Measurements from ENCODE around the gene PRKAR2B.
"Not testable (repeated sequence)": the region's sequence is repeated elsewhere in the genome, so short reads cannot be mapped to it uniquely, and the experiment has no call there.

Gene PRKAR2B

DNA sequence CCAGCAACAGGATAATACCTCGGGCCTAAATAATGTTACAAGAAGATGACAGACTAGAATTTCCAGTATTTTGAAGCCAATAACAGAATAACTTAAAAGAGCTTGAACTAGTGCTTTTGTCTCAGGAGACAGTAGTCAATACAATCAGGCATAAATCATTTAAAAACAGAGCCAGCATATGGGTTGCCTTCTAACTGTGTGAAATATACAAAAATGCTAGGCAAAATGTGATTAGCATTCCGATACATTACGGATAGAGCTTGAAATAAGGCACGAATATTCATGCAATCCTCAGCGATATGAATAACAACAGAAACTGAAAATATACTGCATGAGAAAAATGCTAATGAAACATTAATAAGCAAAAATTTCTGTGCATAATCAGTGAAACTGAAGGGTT, 18.3 kb upstream of the PRKAR2B start:
- in situ Hi-C loops (cut with MboI; ENCODE audit: low sequenced_read_pairs): no loop called here

GRCh38 chr7:107027208-107027607, 17.3 kb upstream of the PRKAR2B start:
- in situ Hi-C loops (cut with MboI; ENCODE audit: low sequenced_read_pairs): no loop called here

DNA sequence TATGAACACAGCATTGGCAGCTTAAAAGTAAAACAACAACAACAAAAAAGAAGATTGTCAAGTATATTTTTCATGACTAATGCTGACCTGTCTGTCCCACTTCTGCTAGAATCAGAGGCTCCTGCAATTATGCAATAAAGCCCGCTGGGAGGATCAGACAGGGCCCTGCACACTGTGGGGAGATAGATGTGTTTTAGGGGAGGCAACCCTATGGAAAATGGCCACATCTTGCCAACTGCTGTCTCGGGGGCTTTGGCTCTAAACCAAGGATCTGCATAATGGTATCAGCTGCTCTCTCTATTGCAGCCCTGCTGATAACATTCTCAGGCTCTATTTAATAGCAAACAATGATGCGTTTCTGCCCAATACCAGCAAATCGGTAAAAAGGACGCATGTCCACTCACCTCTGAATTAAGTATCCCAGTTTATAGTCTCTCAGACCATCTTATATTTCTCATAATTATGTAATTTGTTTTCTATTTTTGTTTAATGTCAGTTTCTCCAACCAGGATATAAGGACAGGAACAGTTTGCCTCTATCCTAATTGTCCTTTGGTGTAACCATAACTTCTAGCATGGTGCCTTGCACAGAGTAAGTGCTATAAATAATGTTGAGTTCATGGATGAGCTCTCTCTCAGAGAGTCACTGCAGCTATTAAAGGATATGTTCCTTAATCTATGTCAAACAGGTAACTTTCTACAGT, 15.3 kb upstream of the PRKAR2B start:
- in situ Hi-C loops (cut with MboI; ENCODE audit: low sequenced_read_pairs): no loop called here

DNA sequence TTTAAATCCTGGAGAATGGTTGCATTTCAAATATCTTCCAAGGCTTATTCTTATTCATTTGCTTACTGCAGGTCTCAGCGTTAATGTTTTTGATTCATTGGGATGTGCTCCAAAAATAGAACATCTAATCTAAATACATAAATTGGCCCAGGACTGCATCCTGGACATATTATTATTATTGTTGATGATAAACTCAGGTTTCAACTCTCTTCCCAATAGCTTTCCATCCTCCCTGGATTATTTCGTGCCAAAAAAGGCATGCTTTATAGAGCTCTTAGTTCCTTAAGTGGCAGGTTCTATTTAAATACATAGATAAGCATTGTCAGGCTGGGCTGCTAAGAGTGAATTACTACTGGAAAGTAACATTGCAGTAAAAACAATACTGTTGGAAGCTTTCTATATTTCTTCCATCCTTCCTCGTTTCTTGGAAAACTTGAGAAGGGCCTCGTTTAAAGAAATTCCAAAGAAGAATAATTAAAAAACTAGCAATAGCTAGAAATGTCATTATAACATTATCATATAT, 14.7 kb upstream of the PRKAR2B start:
- in situ Hi-C loops (cut with MboI; ENCODE audit: low sequenced_read_pairs): no loop called here

GRCh38 chr7:107032050-107032449, 12.5 kb upstream of the PRKAR2B start:
- in situ Hi-C loops (cut with MboI; ENCODE audit: low sequenced_read_pairs): no loop called here

DNA sequence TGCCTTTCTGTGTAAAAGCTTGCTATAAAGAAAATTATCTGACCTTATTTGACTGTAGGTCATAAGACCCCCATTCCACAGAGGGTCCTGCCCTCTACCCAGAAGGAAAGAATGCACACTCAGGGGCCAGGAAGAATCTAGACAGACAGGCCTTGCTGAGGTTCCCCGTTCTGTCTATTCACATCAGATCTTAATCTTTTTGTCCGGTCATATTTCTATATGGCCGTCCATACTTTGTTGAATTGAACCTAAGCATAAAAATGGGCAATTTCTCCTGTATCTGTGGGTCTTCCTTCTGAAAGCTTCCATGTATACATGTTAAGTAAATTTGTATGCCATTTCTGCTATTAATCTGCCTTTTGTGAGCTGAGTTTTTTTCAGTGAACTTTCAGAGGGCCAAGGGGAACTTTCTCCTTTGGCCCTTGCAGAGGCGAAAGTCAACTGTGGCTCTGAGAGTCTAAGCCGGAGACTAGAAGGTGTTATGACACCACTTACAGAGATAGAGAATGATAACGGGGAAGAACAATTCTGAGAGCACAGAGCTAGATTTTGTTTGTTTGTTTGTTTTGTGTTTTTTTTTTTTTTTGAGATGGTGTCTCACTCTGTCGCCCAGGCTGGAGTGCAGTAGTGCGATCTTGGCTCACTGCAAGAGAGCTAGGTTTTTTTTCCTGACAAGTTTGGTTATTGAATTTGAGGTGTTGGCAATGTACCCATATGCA, 11.6 kb upstream of the PRKAR2B start:
- in situ Hi-C loops (cut with MboI; ENCODE audit: low sequenced_read_pairs): no loop called here

- in situ Hi-C loops (cut with MboI; ENCODE audit: low sequenced_read_pairs): no loop called here
Observed at GRCh38 chr7:107034553-107034952, 10.0 kb upstream of the PRKAR2B start.

- in situ Hi-C loops (cut with MboI; ENCODE audit: low sequenced_read_pairs): no loop called here
Observed at GRCh38 chr7:107035446-107035845, 9.1 kb upstream of the PRKAR2B start.

DNA sequence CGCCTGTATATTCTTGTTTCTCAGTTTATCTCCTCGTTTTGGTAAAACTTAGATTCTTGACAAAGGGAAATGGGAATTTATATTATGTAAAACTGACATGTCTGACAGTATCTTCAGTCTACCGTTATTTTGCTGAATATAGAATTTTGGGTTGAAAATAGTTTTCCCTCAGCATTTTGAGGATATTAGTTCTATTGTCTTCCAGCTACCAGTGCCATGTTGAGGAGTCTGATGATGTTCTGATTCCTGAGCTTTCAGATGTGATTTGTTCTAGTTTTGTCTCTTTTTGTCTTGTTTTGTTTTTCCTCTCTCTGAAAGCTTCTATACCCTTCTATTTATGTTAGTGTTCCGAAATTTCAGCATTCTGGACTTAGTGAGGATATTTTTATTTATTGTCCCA, 8.0 kb upstream of the PRKAR2B start:
- in situ Hi-C loops (cut with MboI; ENCODE audit: low sequenced_read_pairs): no loop called here

- in situ Hi-C loops (cut with MboI; ENCODE audit: low sequenced_read_pairs): no loop called here
Observed at GRCh38 chr7:107037717-107038603, 6.5 kb upstream of the PRKAR2B start.

- in situ Hi-C loops (cut with MboI; ENCODE audit: low sequenced_read_pairs): no loop called here
Observed at GRCh38 chr7:107039199-107039900, 5.2 kb upstream of the PRKAR2B start.

DNA sequence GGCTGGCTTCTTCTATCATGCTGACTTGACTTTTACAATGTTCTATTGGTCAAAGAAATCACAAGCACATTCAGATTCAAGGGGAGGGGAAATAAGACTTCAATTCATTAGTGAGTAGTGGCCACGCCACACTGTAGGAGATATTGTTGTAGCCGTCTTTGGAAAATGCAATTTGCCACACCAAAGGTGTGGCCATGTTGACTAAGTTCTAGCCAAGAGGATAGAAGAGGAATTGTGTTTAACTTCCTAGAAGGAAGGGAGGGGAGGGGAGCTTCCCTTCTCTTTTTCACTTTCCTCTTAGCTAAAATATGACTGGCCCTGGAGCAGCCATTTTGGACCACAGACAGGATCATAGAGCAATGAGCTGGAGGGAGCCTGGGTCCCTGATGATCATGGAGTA, 3.4 kb upstream of the PRKAR2B start:
- in situ Hi-C loops (cut with MboI; ENCODE audit: low sequenced_read_pairs): no loop called here

DNA sequence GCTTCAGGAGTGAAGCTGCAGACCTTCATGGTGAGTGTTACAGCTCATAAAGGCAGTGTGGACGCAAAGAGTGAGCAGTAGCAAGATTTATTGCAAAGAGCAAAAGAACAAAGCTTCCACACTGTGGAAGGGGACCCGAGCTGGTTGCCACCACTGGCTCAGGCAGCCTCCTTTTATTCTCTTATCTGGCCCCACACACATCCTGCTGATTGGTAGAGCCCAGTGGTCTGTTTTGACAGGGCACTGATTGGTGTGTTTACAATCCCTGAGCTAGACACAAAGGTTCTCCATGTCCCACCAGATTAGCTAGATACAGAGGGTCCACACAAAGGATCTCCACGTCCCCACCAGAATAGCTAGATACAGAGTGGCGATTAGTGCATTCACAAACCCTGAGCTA, 2.7 kb upstream of the PRKAR2B start:
- in situ Hi-C loops (cut with MboI; ENCODE audit: low sequenced_read_pairs): not testable (repeated sequence)

DNA sequence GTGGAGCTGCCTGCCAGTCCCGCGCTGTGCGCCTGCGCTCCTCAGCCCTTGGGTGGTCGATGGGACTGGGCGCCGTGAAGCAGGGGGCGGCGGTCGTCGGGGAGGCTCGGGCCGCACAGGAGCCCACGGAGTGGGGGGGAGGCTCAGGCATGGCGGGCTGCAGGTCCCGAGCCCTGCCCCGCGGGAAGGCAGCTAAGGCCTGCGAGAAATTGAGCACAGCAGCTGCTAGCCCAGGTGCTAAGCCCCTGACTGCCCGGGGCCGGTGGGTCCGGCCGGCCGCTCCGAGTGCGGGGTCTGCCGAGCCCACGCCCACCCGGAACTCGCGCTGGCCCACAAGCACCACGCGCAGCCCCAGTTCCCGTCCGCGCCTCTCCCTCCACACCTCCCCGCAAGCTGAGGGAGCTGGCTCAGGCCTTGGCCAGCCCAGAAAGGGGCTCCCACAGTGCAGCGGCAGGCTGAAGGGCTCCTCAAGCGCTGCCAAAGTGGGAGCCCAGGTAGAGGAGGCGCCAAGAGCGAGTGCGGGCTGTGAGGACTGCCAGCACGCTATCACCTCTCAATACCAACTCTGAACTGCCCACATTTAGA, 2.1 kb upstream of the PRKAR2B start:
- in situ Hi-C loops (cut with MboI; ENCODE audit: low sequenced_read_pairs): not testable (repeated sequence)

GRCh38 chr7:107043491-107043890, 1.0 kb upstream of the PRKAR2B start:
- in situ Hi-C loops (cut with MboI; ENCODE audit: low sequenced_read_pairs): no loop called here

DNA sequence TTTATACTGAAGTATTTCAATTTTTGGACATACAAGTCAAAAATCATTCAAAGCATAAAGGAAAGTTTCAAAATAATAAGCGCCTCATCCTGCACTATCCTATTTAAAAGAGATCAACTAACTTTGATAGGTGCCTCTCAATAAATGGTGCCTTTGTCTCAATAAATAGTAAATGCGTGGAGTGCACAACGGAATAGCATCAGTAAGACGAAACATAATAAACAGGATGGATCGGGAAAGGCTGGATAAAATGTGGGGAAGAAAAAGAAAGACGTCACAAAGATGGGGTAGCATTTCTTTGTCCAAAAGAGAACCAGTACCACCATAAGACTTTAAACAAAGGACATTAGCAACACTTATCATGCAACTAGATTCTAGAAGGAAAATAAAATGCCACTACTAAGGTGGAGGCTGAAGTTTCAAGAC, 571 bp upstream of the PRKAR2B start:
- in situ Hi-C loops (cut with MboI; ENCODE audit: low sequenced_read_pairs): no loop called here

DNA sequence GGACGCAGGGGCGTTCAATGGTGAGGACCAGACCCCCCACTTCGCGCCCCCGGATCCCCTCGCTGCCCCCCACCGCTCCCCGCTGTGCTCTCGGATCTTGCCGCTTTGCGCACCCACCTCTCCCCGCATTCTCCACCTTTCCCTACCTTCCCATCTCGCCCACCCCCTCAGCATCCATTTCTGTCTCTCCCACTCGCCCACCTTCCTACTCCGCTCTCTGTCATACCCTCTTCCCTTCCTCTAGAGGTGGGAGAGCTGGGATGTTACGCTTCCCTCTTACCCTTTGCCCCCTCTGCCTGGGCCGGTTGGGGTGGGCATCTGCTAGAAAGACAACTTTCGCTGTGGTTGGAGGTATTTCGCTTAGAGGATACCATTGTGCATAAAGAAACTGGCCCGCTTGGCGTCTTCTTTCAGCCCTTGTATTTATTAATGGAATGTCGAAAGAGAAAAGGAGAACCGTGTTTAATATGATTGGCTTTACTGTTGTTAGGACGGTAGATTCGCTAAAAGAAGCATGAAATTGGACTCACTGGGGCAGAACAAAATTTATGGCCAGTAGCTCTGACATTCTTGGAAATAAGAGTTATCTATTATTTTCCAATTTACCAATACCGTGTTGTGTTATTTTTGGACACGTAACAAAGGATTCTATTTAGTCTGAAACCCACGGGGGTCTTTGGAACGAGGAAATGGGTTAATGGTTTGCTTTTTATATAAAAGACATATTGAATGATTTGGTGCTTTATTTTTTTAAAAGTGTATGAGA, 873 bp downstream of the PRKAR2B start:
- in situ Hi-C loops (cut with MboI; ENCODE audit: low sequenced_read_pairs): no loop called here

DNA sequence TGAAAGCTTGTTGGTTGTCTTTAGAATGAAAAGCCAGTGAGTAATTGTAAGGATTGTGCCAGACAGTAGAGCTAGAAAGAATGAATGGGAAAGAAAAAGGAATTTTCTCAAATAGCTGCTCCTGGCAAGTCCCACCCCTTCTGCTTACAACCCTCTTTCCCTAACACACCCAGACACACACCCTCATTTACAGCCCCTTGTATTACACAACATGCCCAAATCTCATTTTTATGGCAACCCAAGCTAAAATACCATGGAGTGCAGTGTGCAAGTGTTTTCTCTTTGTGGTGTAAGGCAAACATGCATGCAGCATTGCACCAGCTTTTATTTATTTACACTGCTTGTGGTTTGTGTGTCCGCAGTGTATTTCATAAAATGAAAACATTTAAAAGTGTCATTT, 1.5 kb downstream of the PRKAR2B start:
- in situ Hi-C loops (cut with MboI; ENCODE audit: low sequenced_read_pairs): no loop called here

- in situ Hi-C loops (cut with MboI; ENCODE audit: low sequenced_read_pairs): no loop called here
Observed at GRCh38 chr7:107046491-107047259, 2.2 kb downstream of the PRKAR2B start.
